SK-N-SH (cell line): ENCODE data around the gene CABLES2. TPM values are rescaled to one million over a fixed set of nuclear protein-coding genes. Genes with fewer than 3 reads are reported as not detected.

Experiments used
- CTCF ChIA-PET: fragments of 300-600, 350-600 bp; formaldehyde crosslinking; extraction: SDS; loops from one replicate; lab custom pipeline; 2021; lab: Yijun Ruan, JAX
- POLR2A ChIA-PET: fragments of 350-600 bp; sonication (Branson Sonifier 250); formaldehyde crosslinking; extraction: SDS; loops from one replicate; lab custom pipeline; 2020; ENCODE audit warnings: antibody characterized with exemption, inconsistent platforms; lab: Yijun Ruan, JAX
- DNase-seq: peaks from one replicate; pipeline ENCODE4 v3.0.0; 2012
- H2AFZ ChIP-seq: fragments of 200-600 bp; sonication (generic); 2 replicates; pipeline ENCODE4 v1.8.1; 2016; ENCODE audit warnings: antibody characterized with exemption, mild to moderate bottlenecking, low read depth
- H3F3A ChIP-seq: fragments of 200-600 bp; sonication (generic); replicated peaks from 2 replicates; pipeline ENCODE3; 2016; ENCODE audit warnings: antibody characterized with exemption, mild to moderate bottlenecking; ENCODE audit not compliant: insufficient read depth
- H3K27ac ChIP-seq, 2 experiments: fragments of 200-500 bp in 1 of 2; fragments of 200-600 bp in 1 of 2; sonication (Bioruptor generic) in 1 of 2; sonication (generic), shearing (Covaris generic) in 1 of 2; 2 replicates each; pipeline versions ENCODE4 v1.5.1 to v1.6.1; 2014 to 2016; ENCODE audit warnings: low read depth in 2 of 2, inconsistent platforms in 1 of 2, low read length in 1 of 2, mild to moderate bottlenecking in 1 of 2, mixed read lengths in 1 of 2
- H3K27me3 ChIP-seq: fragments of 200-600 bp; sonication (generic), shearing (Covaris generic); 2 replicates; pipeline ENCODE4 v1.6.1; 2016; ENCODE audit warnings: mixed run types; ENCODE audit not compliant: insufficient read depth
- H3K36me3 ChIP-seq, 2 experiments: fragments of 200-500 bp in 1 of 2; fragments of 200-600 bp in 1 of 2; sonication (Bioruptor generic) in 1 of 2; sonication (generic) in 1 of 2; replicated peaks in 1 of 2; 2 replicates each; pipeline versions ENCODE3 to v1.5.1; 2014 to 2016; ENCODE audit warnings: low read length in 1 of 2, mild to moderate bottlenecking in 1 of 2; ENCODE audit not compliant: insufficient read depth in 2 of 2, control insufficient read depth in 1 of 2
- H3K4me1 ChIP-seq, 2 experiments: fragments of 200-500 bp in 1 of 2; fragments of 200-600 bp in 1 of 2; sonication (Bioruptor generic) in 1 of 2; sonication (generic), shearing (Covaris generic) in 1 of 2; 2 replicates each; pipeline versions ENCODE4 v1.5.1 to v1.6.1; 2014 to 2016; ENCODE audit warnings: low read depth in 1 of 2, low read length in 1 of 2, mixed run types in 1 of 2; ENCODE audit not compliant: insufficient read depth in 2 of 2, control insufficient read depth in 1 of 2
- H3K4me2 ChIP-seq: fragments of 200-600 bp; sonication (generic), shearing (Covaris generic); 2 replicates; pipeline ENCODE4 v1.6.1; 2017; ENCODE audit warnings: mixed run types
- H3K4me3 ChIP-seq, 2 experiments: fragments of 200-500 bp in 1 of 2; fragments of 200-600 bp in 1 of 2; sonication (Bioruptor generic) in 1 of 2; sonication (generic), shearing (Covaris generic) in 1 of 2; 2 replicates each; pipeline versions ENCODE4 v1.5.1 to v1.8.1; 2014 to 2016; ENCODE audit warnings: low read depth in 2 of 2, inconsistent platforms in 1 of 2, low read length in 1 of 2, mild to moderate bottlenecking in 1 of 2, mixed read lengths in 1 of 2, moderate library complexity in 1 of 2
- H3K79me2 ChIP-seq: fragments of 200-600 bp; sonication (generic); 2 replicates; pipeline ENCODE4 v1.8.1; 2017; ENCODE audit warnings: mild to moderate bottlenecking; ENCODE audit not compliant: insufficient read depth
- H3K9ac ChIP-seq: fragments of 200-600 bp; sonication (generic); 2 replicates; pipeline ENCODE4 v1.6.1; 2017; ENCODE audit warnings: mixed run types
- H3K9me2 ChIP-seq: fragments of 200-600 bp; sonication (generic); 2 replicates; pipeline ENCODE4 v1.6.1; 2017; ENCODE audit warnings: mixed run types
- H3K9me3 ChIP-seq: fragments of 200-600 bp; sonication (generic); 2 replicates; pipeline ENCODE4 v1.6.1; 2017; ENCODE audit warnings: mixed run types, mild to moderate bottlenecking, moderate library complexity
- H4K20me1 ChIP-seq: fragments of 200-600 bp; sonication (generic); 2 replicates; pipeline ENCODE4 v1.6.1; 2017; ENCODE audit warnings: mild to moderate bottlenecking, mixed run types; ENCODE audit not compliant: insufficient read depth
- ELF1 ChIP-seq: IDR thresholded peaks from 2 replicates; pipeline ENCODE4 v1.4.0; 2012
- EP300 ChIP-seq, 2 experiments: IDR thresholded peaks; 2 replicates each; pipeline versions ENCODE4 v1.4.0 to v1.6.1; 2012; ENCODE audit warnings: borderline replicate concordance in 1 of 2, low read depth in 1 of 2, low read length in 1 of 2
- FOXM1 ChIP-seq: IDR thresholded peaks from 2 replicates; pipeline ENCODE4 v1.4.0; 2012; ENCODE audit warnings: low read depth, mild to moderate bottlenecking
- GATA2 ChIP-seq: sonication (generic); formaldehyde crosslinking; IDR thresholded peaks from 2 replicates; pipeline ENCODE4 v1.5.0; 2020; ENCODE audit warnings: mild to moderate bottlenecking, missing genetic modification reagents
- JUND ChIP-seq: IDR thresholded peaks from 2 replicates; pipeline ENCODE4 v1.4.0; 2012
- MXI1 ChIP-seq: IDR thresholded peaks from 2 replicates; pipeline ENCODE4 v1.6.1; 2012; ENCODE audit warnings: mild to moderate bottlenecking, low read depth, low read length, improper control_type of control experiment
- NFIC ChIP-seq: IDR thresholded peaks from 2 replicates; pipeline ENCODE4 v1.4.0; 2012; ENCODE audit warnings: borderline replicate concordance
- RCOR1 ChIP-seq: fragments of 150-350 bp; IDR thresholded peaks from 2 replicates; pipeline ENCODE4 v1.6.1; 2017; ENCODE audit warnings: antibody characterized with exemption, low read length
- REST ChIP-seq: IDR thresholded peaks from 2 replicates; pipeline ENCODE4 v1.6.1; 2012; ENCODE audit warnings: mild to moderate bottlenecking, low read depth, low read length, moderate library complexity
- RFX5 ChIP-seq: IDR thresholded peaks from 2 replicates; pipeline ENCODE4 v1.6.1; 2012; ENCODE audit warnings: mild to moderate bottlenecking, improper control_type of control experiment, low read length
- TAF1 ChIP-seq: IDR thresholded peaks from 2 replicates; pipeline ENCODE4 v1.6.1; 2012; ENCODE audit warnings: low read depth, mild to moderate bottlenecking, low read length, moderate library complexity, borderline replicate concordance
- USF2 ChIP-seq: fragments of 150-350 bp; IDR thresholded peaks from 2 replicates; pipeline ENCODE4 v1.6.1; 2017; ENCODE audit warnings: antibody characterized with exemption, low read length, low read depth, borderline replicate concordance
- WGBS: methylation state at CpG from one replicate; pipeline ENCODE4 v1.1.6; 2017; ENCODE audit warnings: low lambda C conversion rate; 5-methylcytosine and 5-hydroxymethylcytosine counted together
- polyA plus RNA-seq, 3 experiments: library from polyadenylated mRNA; depleted of rRNA; stranded (reverse); fragments of >200 nt; gene quantifications; 2 replicates each; pipeline ENCODE4 v1.2.3, GENCODE V29; 2012
- TF ChIP-seq, protein P1 (sequence below): IDR thresholded peaks from 2 replicates; pipeline ENCODE4; 2012
- TF ChIP-seq, protein P2 (sequence below): IDR thresholded peaks from 2 replicates; pipeline ENCODE4 v1.4.0; 2012; ENCODE audit warnings: low read depth, borderline replicate concordance
- TF ChIP-seq, protein P3 (sequence below): IDR thresholded peaks from 2 replicates; pipeline ENCODE4 v1.4.0; 2012; ENCODE audit warnings: low read depth, borderline replicate concordance
- TF ChIP-seq, protein P4 (sequence below): fragments of 150-350 bp; IDR thresholded peaks from 2 replicates; pipeline ENCODE4 v1.6.1; 2016; ENCODE audit warnings: mild to moderate bottlenecking, low read depth, low read length

Gene CABLES2
- polyA plus RNA-seq, 1 of the 3 experiments (the other 2 are of a cell fraction) = 4.8 TPM

DNA sequence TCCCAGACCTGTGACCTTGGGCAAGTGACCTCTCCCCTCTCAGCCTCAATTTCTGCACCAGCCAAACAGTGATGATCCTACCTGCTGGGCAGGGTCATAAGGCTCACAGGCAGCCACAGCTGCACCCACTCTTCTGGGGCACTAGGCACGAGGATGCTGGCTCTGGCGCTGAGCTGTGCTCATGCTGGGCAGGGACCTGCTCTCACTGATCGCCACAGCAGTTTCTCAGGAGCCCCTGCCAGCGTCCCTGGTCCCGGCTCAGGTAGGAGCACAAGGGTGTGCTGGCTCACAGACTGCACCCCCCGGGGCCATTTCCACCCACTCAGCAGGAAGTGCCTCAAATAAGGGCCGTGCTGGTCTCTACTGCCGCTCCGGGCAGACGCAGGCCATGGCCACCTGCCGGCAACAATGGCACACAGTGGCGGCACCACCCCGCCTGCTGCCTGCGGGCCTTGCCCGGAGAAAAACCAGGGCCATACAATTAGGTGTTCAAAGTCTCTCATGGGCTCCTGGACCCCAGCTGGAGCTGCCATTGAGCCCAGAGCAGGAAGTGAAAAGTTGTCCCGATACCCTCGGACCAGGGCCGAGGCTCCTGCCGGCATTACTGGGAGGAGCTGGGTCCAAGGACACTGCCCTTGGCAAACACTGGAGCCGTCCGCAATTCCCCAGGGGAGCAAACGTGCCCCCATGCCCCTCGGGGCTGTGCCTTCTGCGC is 4.6 kb upstream of the CABLES2 start:
- Histone ChIP-seq H2AFZ (no peak overlapping the region), H3K9me2 (no peaks in the 10 kb centered on the region), H4K20me1 (no peaks in the 10 kb centered on the region), H3F3A (no peaks in the 10 kb centered on the region), H3K36me3 (no peaks in the 10 kb centered on the region), H3K79me2 (peaks cover 1% of the 10 kb centered on the region; the same call in 1 of the 2 replicates), H3K27ac (no peak overlapping the region), H3K4me3 (no peak overlapping the region), H3K4me1 (peaks cover 0 to 30% of the 10 kb centered on the region in 2 experiments; a peak in 1 of 4 replicates), H3K9me3 (no peaks in the 10 kb centered on the region), H3K4me2 (no peak overlapping the region), H3K9ac (no peak overlapping the region), H3K27me3 (no peaks in the 10 kb centered on the region)
- TF ChIP-seq TAF1 (no peak), JUND (no peak), REST (no peak), MXI1 (no peak), FOXM1 (no peak), RCOR1 (no peak), EP300 (IDR thresholded peaks at IDR 0.05; ENCODE audit: borderline replicate concordance in 1 of 2, low read depth in 1 of 2, low read length in 1 of 2) (no peak), RFX5 (no peak), GATA2 (CRISPR knock-in tag) (no peak), USF2 (no peak), ELF1 (no peak), NFIC (no peak)
- TF ChIP-seq, protein P1, sequence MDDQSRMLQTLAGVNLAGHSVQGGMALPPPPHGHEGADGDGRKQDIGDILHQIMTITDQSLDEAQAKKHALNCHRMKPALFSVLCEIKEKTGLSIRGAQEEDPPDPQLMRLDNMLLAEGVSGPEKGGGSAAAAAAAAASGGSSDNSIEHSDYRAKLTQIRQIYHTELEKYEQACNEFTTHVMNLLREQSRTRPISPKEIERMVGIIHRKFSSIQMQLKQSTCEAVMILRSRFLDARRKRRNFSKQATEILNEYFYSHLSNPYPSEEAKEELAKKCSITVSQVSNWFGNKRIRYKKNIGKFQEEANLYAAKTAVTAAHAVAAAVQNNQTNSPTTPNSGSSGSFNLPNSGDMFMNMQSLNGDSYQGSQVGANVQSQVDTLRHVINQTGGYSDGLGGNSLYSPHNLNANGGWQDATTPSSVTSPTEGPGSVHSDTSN = no peak
- TF ChIP-seq, protein P2, sequence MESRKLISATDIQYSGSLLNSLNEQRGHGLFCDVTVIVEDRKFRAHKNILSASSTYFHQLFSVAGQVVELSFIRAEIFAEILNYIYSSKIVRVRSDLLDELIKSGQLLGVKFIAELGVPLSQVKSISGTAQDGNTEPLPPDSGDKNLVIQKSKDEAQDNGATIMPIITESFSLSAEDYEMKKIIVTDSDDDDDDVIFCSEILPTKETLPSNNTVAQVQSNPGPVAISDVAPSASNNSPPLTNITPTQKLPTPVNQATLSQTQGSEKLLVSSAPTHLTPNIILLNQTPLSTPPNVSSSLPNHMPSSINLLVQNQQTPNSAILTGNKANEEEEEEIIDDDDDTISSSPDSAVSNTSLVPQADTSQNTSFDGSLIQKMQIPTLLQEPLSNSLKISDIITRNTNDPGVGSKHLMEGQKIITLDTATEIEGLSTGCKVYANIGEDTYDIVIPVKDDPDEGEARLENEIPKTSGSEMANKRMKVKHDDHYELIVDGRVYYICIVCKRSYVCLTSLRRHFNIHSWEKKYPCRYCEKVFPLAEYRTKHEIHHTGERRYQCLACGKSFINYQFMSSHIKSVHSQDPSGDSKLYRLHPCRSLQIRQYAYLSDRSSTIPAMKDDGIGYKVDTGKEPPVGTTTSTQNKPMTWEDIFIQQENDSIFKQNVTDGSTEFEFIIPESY = no peak
- TF ChIP-seq, protein P3, sequence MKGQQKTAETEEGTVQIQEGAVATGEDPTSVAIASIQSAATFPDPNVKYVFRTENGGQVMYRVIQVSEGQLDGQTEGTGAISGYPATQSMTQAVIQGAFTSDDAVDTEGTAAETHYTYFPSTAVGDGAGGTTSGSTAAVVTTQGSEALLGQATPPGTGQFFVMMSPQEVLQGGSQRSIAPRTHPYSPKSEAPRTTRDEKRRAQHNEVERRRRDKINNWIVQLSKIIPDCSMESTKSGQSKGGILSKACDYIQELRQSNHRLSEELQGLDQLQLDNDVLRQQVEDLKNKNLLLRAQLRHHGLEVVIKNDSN = no peak
- TF ChIP-seq, protein P4, sequence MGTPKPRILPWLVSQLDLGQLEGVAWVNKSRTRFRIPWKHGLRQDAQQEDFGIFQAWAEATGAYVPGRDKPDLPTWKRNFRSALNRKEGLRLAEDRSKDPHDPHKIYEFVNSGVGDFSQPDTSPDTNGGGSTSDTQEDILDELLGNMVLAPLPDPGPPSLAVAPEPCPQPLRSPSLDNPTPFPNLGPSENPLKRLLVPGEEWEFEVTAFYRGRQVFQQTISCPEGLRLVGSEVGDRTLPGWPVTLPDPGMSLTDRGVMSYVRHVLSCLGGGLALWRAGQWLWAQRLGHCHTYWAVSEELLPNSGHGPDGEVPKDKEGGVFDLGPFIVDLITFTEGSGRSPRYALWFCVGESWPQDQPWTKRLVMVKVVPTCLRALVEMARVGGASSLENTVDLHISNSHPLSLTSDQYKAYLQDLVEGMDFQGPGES = no peak
- CTCF ChIA-PET = interaction anchor here (0.7 to 4.2 kb wide), 12 partner anchors 11 to 379 kb away, joined by 3 to 65 read pairs (median 8); no protein-coding TSS in a partner anchor
- 0% methylated on average over 1 of the region's 24 CpGs for WGBS
- POLR2A ChIA-PET = interaction anchor here (0.6 kb wide), 1 partner anchor 240 kb away, joined by 3 read pairs; no protein-coding TSS in a partner anchor
- DNase-seq = no peak
